Measurements from ENCODE around the gene GNG2.

DNA sequence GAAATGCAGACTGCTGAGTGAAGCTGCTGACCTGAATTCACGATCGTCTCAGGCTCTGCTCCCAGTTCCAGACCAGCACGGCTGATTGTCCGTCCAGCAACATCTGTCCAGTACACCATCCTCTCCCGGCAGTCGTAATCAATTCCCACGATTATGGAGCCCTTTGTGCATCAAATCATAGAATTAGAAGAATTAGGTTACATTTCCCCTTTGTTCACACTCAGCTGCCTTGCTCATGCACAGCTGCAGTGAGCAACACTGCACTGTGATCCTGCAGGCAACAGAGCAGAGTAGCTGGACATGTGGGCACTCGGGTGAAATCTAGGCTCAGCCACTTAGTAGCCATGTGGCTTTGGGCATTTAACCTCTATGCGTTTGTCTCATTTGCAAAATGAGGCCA, 151.1 kb downstream of the GNG2 start:
- TF ChIP-seq, protein P1, sequence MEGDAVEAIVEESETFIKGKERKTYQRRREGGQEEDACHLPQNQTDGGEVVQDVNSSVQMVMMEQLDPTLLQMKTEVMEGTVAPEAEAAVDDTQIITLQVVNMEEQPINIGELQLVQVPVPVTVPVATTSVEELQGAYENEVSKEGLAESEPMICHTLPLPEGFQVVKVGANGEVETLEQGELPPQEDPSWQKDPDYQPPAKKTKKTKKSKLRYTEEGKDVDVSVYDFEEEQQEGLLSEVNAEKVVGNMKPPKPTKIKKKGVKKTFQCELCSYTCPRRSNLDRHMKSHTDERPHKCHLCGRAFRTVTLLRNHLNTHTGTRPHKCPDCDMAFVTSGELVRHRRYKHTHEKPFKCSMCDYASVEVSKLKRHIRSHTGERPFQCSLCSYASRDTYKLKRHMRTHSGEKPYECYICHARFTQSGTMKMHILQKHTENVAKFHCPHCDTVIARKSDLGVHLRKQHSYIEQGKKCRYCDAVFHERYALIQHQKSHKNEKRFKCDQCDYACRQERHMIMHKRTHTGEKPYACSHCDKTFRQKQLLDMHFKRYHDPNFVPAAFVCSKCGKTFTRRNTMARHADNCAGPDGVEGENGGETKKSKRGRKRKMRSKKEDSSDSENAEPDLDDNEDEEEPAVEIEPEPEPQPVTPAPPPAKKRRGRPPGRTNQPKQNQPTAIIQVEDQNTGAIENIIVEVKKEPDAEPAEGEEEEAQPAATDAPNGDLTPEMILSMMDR (IDR thresholded peaks at IDR 0.05): no peak
- TF ChIP-seq POLR2A (IDR thresholded peaks at IDR 0.05): no peak
- no peak for TF ChIP-seq POLR2AphosphoS5 (IDR thresholded peaks at IDR 0.05)

Data from suprapubic skin (tissue), 4 donors.